Parathyroid adenoma (tissue), 2 donors: ENCODE measurements around the gene CCDC142.
"Not testable (repeated sequence)": the region's sequence is repeated elsewhere in the genome, so short reads cannot be mapped to it uniquely, and the experiment has no call there.

Experiments
- H2AFZ ChIP-seq: fragments of 300-600 bp; sonication (generic); one replicate; pipeline ENCODE4 v1.7.0; 2017; ENCODE audit warnings: antibody characterized with exemption, mild to moderate bottlenecking
- H3K27ac ChIP-seq: fragments of 300-600 bp; sonication (generic); one replicate; pipeline ENCODE4 v1.7.0; 2017
- H3K27me3 ChIP-seq: fragments of 300-600 bp; sonication (generic); one replicate; pipeline ENCODE4 v1.7.0; 2017; ENCODE audit warnings: low read length; ENCODE audit not compliant: control insufficient read depth, insufficient read depth
- H3K36me3 ChIP-seq: fragments of 300-600 bp; sonication (generic); one replicate; pipeline ENCODE4 v1.7.0; 2017; ENCODE audit warnings: low read length; ENCODE audit not compliant: control insufficient read depth, insufficient read depth
- H3K4me1 ChIP-seq: fragments of 300-600 bp; sonication (generic); one replicate; pipeline ENCODE4 v1.7.0; 2017; ENCODE audit warnings: control low read depth
- H3K4me2 ChIP-seq: fragments of 300-600 bp; sonication (generic); one replicate; pipeline ENCODE4 v1.7.0; 2017; ENCODE audit warnings: low read length
- H3K4me3 ChIP-seq: fragments of 300-600 bp; sonication (generic); one replicate; pipeline ENCODE4 v1.7.0; 2017; ENCODE audit warnings: low read depth, low read length
- H3K79me2 ChIP-seq: fragments of 300-600 bp; sonication (generic); one replicate; pipeline ENCODE4 v1.7.0; 2017; ENCODE audit warnings: control low read depth
- H3K9ac ChIP-seq: fragments of 300-600 bp; sonication (generic); one replicate; pipeline ENCODE4 v1.7.0; 2017; ENCODE audit warnings: mild to moderate bottlenecking
- H3K9me3 ChIP-seq: fragments of 300-600 bp; sonication (generic); one replicate; pipeline ENCODE4 v1.7.0; 2017; ENCODE audit warnings: low read length; ENCODE audit not compliant: control insufficient read depth
- TF ChIP-seq, protein P1 (sequence below): fragments of 300-600 bp; sonication (generic); IDR thresholded peaks from one replicate; pipeline ENCODE4 v1.7.0; 2017; ENCODE audit warnings: antibody characterized with exemption, mild to moderate bottlenecking
- donor health status: primary hyperparathyroidism.

CCDC142 gene

DNA sequence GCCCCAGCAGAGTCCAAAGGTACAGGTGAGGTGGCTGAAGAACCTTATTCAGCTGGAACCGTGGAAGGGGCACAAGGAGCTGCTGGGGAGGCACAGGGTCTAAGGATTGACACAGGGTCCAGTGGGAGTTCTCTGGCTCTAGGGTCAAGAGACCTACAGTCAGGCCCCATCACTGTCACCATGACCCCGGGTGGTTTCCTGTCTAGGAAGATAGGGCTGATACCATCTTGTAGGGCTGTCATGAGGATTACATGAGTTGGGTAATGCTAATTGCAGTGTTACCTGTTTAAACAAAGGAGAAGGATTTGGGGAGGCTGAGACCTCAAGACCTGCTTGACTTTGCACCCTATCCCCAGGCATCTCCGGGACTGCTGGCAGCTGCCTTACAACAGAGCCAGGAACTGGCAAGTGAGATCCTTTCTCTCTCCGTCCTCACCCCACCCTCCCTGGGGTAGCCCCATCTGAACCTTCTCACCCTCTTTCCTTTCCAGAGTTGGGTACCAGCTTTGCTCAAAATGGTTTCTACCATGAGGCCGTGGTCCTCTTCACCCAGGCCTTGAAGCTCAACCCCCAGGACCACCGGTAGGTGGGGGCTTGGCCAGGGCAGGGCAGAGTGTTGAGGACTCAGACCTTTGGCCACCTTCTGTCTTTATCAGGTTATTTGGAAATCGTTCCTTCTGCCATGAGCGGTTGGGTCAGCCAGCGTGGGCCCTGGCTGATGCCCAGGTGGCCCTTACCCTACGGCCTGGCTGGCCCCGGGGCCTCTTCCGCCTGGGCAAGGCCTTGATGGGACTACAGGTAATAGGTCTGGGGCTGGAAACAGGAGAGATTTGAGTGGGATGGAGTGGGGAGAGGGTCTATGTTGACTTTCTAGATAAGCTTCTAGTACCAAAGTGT lies 9.1 kb upstream of the CCDC142 start:
- Histone ChIP-seq H3K9ac (no peak overlapping the region), H3K36me3 (no peaks in the 10 kb centered on the region), H3K79me2 (peaks cover 3% of the 10 kb centered on the region), H3K27me3 (no peaks in the 10 kb centered on the region), H2AFZ (no peak overlapping the region), H3K4me3 (no peak overlapping the region), H3K27ac (no peak overlapping the region), H3K9me3 (no peaks in the 10 kb centered on the region), H3K4me1 (no peaks in the 10 kb centered on the region), H3K4me2 (no peak overlapping the region)
- TF ChIP-seq, protein P1, sequence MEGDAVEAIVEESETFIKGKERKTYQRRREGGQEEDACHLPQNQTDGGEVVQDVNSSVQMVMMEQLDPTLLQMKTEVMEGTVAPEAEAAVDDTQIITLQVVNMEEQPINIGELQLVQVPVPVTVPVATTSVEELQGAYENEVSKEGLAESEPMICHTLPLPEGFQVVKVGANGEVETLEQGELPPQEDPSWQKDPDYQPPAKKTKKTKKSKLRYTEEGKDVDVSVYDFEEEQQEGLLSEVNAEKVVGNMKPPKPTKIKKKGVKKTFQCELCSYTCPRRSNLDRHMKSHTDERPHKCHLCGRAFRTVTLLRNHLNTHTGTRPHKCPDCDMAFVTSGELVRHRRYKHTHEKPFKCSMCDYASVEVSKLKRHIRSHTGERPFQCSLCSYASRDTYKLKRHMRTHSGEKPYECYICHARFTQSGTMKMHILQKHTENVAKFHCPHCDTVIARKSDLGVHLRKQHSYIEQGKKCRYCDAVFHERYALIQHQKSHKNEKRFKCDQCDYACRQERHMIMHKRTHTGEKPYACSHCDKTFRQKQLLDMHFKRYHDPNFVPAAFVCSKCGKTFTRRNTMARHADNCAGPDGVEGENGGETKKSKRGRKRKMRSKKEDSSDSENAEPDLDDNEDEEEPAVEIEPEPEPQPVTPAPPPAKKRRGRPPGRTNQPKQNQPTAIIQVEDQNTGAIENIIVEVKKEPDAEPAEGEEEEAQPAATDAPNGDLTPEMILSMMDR = no peak

DNA sequence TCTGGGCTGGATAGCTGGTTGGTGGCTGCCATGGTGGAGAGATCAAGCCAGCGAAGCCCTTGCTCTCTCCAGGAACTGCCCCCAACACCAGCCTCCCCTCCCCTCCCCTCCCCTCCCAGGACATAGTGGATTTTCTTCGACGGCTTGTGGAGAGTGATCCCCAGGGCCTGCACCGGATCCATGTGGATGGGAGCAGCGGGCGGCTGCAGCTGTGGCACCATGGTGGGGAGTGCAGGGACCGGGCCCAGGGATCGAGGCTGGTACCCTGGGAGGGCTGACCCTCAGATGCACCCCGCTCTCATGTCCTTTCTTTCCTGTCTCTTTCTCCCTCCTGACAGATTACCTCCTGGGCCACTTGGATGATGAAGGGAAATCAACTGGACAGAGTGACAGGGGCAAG lies 7.1 kb upstream of the CCDC142 start:
- TF ChIP-seq, protein P1 = no peak
- Histone ChIP-seq H3K9ac (no peak overlapping the region), H3K36me3 (no peaks in the 10 kb centered on the region), H3K4me3 (no peak overlapping the region), H3K4me2 (no peak overlapping the region), H3K4me1 (no peaks in the 10 kb centered on the region), H3K79me2 (peaks cover 5% of the 10 kb centered on the region), H2AFZ (no peak overlapping the region), H3K9me3 (no peaks in the 10 kb centered on the region), H3K27me3 (no peaks in the 10 kb centered on the region), H3K27ac (no peak overlapping the region)

DNA sequence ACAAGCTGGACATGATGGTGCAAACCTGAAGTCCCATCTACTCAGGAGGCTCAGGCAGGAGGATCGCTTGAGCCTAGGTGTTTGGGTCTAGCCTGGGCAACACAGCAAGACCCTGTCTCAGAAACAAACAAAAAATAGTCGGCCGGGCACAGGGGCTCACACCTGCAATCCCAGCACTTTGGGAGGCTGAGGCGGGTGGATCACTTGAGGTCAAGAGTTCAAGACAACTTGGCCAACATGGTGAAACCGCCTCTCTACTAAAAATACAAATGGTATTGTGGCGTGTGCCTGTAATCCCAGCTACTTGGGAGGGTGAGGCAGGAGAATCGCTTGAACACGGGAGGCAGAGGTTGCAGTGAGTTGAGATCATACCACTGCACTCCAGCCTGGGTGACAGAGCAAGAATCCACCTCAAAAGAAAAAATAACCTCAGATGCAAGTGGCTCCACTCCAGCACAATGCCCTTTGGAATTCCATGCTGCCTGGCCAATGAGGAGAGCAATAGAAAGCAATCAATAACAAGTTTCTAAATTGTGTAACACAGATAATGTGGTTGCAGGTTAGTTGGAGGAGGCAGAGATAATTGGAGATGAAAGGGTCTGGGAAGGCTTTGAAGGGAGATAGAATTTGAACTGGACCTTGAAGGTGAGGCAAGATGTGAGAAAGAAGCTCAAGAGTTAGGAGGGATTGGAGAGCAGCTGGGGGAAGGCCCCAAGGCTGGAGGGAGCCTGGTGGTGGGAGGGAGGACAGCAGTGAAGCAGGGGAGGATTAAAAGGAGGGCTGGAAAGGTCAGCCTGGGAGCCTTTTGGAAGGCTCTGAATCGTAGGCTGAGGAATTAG lies 6.1 kb upstream of the CCDC142 start:
- H3K4me1 ChIP-seq = no peaks in the 10 kb centered on the region
- no peaks in the 10 kb centered on the region for H3K9me3 ChIP-seq
- no peak overlapping the region for H3K27ac ChIP-seq
- H3K9ac ChIP-seq = no peak overlapping the region
- no peaks in the 10 kb centered on the region for H3K27me3 ChIP-seq
- H2AFZ ChIP-seq = no peak overlapping the region
- H3K4me3 ChIP-seq = no peak overlapping the region
- H3K79me2 ChIP-seq = peaks cover 8% of the 10 kb centered on the region
- TF ChIP-seq, protein P1 = no peak
- no peak overlapping the region for H3K4me2 ChIP-seq
- H3K36me3 ChIP-seq = no peaks in the 10 kb centered on the region

DNA sequence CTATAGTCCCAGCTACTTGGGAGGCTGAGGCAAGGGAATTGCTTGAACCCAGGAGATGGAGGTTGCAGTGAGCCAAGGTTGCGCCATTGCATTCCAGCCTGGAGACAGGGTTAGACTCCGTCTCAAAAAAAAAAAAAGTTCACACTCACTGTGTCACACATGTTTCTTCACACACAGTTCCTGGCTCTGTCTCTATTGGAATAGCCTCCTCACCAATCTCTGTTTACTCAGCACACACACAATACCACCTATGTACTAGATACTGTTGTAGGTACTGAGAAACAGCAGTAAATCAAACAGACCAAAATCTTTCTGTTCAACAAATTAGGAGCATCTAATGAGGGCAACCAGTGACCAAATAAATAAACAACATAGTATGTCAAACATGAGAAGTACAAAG lies 3.3 kb upstream of the CCDC142 start:
- TF ChIP-seq, protein P1 = no peak
- Histone ChIP-seq H3K4me2 (no peak overlapping the region), H3K79me2 (peaks cover 17% of the 10 kb centered on the region), H3K27me3 (no peaks in the 10 kb centered on the region), H3K4me1 (no peaks in the 10 kb centered on the region), H3K9me3 (no peaks in the 10 kb centered on the region), H3K36me3 (no peaks in the 10 kb centered on the region), H3K9ac (no peak overlapping the region), H3K4me3 (no peak overlapping the region), H2AFZ (no peak overlapping the region), H3K27ac (no peak overlapping the region)

DNA sequence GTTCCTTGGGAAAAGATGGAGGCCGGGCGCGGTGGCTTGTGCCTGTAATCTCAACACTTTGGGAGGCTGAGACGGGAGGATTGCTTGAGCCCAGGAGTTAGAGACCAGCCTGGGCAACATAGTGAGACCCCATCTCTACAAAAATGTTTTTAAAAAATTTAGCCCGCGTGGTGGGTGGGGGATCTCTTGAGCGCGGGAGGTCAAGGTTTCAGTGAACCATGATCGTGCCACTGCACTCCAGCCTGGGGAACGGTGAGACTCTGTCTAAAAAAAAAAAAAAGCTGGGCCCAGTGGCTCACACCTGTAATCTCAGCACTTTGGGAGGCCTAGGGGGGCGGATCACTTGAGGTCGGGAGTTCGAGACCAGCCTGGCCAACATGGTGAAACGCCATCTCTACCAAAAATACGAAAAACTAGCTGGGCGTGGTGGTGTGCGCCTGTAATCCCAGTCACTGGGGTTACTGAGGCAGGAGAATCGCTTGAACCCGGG lies 922 bp upstream of the CCDC142 start:
- Histone ChIP-seq H3K4me3 (peak overlapping the region; percentile 94), H2AFZ (peak overlapping the region; percentile 79), H3K79me2 (peaks cover 20% of the 10 kb centered on the region), H3K4me2 (peak overlapping the region; percentile 97)
- H3K4me1 ChIP-seq, H3K9ac ChIP-seq, H3K9me3 ChIP-seq, H3K27me3 ChIP-seq, H3K36me3 ChIP-seq, H3K27ac ChIP-seq: not testable (repeated sequence)
